Kidney (tissue), 14 donors: ENCODE data around the gene PCSK2. TPM values are rescaled to one million over a fixed set of nuclear protein-coding genes. Genes with fewer than 3 reads are reported as not detected.

ENCODE experiments used
- DNase-seq, 5 donors: peaks; one replicate each; pipeline ENCODE4 v3.0.0-alpha.2; 2013 to 2020
- FAIRE-seq: peaks from 2 replicates; lab custom pipeline; 2012; peaks lifted over from hg19 to GRCh38; lab: Jason Lieb, UNC
- H3K27ac ChIP-seq, 2 donors: one replicate each; pipeline ENCODE4 v1.7.0; 2013; ENCODE audit warnings: low read depth in 2 of 2, low read length in 2 of 2, inconsistent platforms in 1 of 2
- H3K27me3 ChIP-seq: one replicate; pipeline ENCODE4 v1.7.1; 2013; ENCODE audit warnings: low read length, inconsistent platforms; ENCODE audit not compliant: control insufficient read depth, insufficient read depth
- H3K36me3 ChIP-seq, 3 donors: one replicate each; pipeline versions ENCODE4 v1.7.0 to v1.7.1; 2013; ENCODE audit warnings: low read length in 3 of 3, control low read depth in 1 of 3, inconsistent platforms in 1 of 3; ENCODE audit not compliant: insufficient read depth in 3 of 3, control insufficient read depth in 2 of 3
- H3K4me1 ChIP-seq, 3 donors: one replicate each; pipeline versions ENCODE4 v1.7.0 to v1.7.1; 2013; ENCODE audit warnings: low read length in 3 of 3, inconsistent platforms in 1 of 3, low read depth in 1 of 3; ENCODE audit not compliant: control insufficient read depth in 2 of 3, insufficient read depth in 2 of 3
- H3K4me3 ChIP-seq, 3 donors: one replicate each; pipeline versions ENCODE4 v1.7.0 to v1.8.1; 2013; ENCODE audit warnings: low read length in 3 of 3, control low read depth in 1 of 3, inconsistent platforms in 1 of 3
- H3K9ac ChIP-seq, 3 donors: one replicate each; pipeline versions ENCODE4 v1.7.0 to v1.7.1; 2013; ENCODE audit warnings: low read length in 3 of 3, control low read depth in 1 of 3, inconsistent platforms in 1 of 3
- H3K9me3 ChIP-seq, 3 donors: one replicate each; pipeline versions ENCODE4 v1.7.0 to v1.7.1; 2013; ENCODE audit warnings: low read length in 3 of 3, control low read depth in 1 of 3, inconsistent platforms in 1 of 3; ENCODE audit not compliant: control insufficient read depth in 2 of 3, insufficient read depth in 1 of 3
- intact Hi-C: fragments of 100-400 bp; cut with DNase I; formaldehyde crosslinking; loops from one replicate; pipeline ENCODE4 v1.11.1; 2022
- polyA plus RNA-seq: library from polyadenylated mRNA; stranded (reverse); fragments of 350-450 nt; fragmentation: Illumina TruSeq; extraction: RNeasy Lipid Tissue Mini Kit (QIAGEN cat#74804); gene quantifications from one replicate; pipeline ENCODE4 v1.2.3, GENCODE V29; 2014; ENCODE audit warnings: low read depth, low replicate concordance; ENCODE audit not compliant: insufficient read depth
- total RNA-seq: library from RNA; stranded (reverse); fragmentation: NEBNext Ultra II Directional; extraction: Animal tissue kit (Norgen Biotek cat#: 25700); gene quantifications from one replicate; pipeline ENCODE4 v1.2.1, GENCODE V29; 2021
- TF ChIP-seq, protein P1 (sequence below): IDR thresholded peaks from 3 replicates; pipeline ENCODE4 v1.5.1; 2012; ENCODE audit warnings: mild to moderate bottlenecking, moderate library complexity, borderline replicate concordance; ENCODE audit not compliant: insufficient read depth; ENCODE audit errors: extremely low read depth
- donor health status: control.
- donor health status: control.
- donor health status: control.
- donor health status: control.
- donor health status: control.
- donor health status: DM: yes; HTN: yes; CAD: no.
- donor health status: Normal renal cell carcinoma (clear cell type).

PCSK2 gene
- total and polyA plus RNA-seq, 2 donors from 2014 or later, result 0.22 to 0.54 TPM

DNA sequence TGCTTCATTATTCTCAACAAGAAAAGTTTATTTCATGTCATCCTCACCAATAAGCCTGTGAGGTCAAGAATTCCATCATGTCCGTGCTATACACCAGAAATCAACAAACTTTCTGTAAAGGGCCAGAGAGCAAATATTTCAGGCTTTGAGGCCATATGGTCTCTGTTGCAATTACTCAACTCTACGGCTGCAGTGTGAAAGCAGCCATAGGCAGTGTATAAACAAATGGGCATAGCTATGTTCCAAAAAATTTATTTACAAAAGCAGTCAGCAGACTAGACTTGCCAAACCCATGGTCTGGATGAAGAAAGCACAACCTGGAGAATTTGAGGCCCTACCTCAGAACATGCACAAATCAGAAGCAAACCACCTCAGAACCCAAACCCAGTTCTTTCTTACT is 118.5 kb downstream of the PCSK2 start:
- H3K4me3 ChIP-seq, result no peak overlapping the region
- no peaks in the 10 kb centered on the region for H3K27me3 ChIP-seq
- H3K9ac ChIP-seq, result no peak overlapping the region
- DNase-seq (no peak), FAIRE-seq (no peak)
- no peak overlapping the region for H3K27ac ChIP-seq
- TF ChIP-seq, protein P1, sequence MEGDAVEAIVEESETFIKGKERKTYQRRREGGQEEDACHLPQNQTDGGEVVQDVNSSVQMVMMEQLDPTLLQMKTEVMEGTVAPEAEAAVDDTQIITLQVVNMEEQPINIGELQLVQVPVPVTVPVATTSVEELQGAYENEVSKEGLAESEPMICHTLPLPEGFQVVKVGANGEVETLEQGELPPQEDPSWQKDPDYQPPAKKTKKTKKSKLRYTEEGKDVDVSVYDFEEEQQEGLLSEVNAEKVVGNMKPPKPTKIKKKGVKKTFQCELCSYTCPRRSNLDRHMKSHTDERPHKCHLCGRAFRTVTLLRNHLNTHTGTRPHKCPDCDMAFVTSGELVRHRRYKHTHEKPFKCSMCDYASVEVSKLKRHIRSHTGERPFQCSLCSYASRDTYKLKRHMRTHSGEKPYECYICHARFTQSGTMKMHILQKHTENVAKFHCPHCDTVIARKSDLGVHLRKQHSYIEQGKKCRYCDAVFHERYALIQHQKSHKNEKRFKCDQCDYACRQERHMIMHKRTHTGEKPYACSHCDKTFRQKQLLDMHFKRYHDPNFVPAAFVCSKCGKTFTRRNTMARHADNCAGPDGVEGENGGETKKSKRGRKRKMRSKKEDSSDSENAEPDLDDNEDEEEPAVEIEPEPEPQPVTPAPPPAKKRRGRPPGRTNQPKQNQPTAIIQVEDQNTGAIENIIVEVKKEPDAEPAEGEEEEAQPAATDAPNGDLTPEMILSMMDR, result no peak
- no peaks in the 10 kb centered on the region for H3K4me1 ChIP-seq
- intact Hi-C loops, result no loop called here
- no peaks in the 10 kb centered on the region for H3K36me3 ChIP-seq
- no peaks in the 10 kb centered on the region for H3K9me3 ChIP-seq

DNA sequence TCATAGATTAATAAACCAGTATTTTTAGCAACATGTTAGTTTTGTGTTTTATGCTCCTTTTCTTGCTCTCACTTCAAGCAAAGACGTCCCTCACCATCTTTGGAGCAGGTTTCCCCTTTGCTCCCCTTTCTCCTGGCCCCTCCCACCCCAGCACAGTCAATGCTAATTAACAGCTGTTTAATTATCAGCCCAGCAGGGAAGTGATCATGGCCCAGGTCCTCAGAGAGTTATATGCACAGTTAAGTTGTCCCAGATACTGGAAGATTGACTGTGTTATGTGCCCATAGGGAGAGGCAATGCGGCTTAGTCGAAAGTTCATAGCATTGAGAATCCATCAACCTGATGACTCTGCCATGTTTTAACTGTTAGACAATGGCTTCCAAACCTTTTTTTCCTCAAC is 123.5 kb downstream of the PCSK2 start:
- H3K27me3 ChIP-seq, result no peaks in the 10 kb centered on the region
- intact Hi-C loops, result no loop called here
- no peak overlapping the region for H3K4me3 ChIP-seq
- H3K9ac ChIP-seq, result no peak overlapping the region
- FAIRE-seq, result no peak
- no peaks in the 10 kb centered on the region for H3K4me1 ChIP-seq
- no peaks in the 10 kb centered on the region for H3K9me3 ChIP-seq
- TF ChIP-seq, protein P1, result no peak
- no peak overlapping the region for H3K27ac ChIP-seq
- DNase-seq, result no peak
- H3K36me3 ChIP-seq, result no peaks in the 10 kb centered on the region

DNA sequence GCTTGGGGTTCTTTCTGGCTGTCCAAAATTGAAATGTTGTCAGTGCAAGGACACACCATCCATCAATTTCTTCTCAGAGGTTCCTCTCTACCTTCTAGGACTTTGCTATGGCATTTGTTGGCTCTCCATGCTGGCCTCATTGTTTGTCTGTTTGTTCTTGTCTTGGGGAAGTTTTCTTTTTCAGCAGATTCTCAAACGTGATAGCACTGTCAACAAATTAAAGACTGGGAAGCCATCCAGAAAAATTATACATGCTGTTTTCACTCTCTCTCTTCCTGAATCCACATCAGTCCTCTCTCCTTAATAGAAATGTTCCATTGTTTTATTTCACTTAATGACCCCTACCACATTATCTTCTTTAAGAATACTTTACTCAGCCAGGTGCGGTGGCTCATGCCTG is 130.4 kb downstream of the PCSK2 start:
- TF ChIP-seq, protein P1, result no peak
- Histone ChIP-seq H3K9ac (no peak overlapping the region), H3K4me1 (no peaks in the 10 kb centered on the region), H3K4me3 (no peak overlapping the region), H3K9me3 (no peaks in the 10 kb centered on the region), H3K27ac (no peak overlapping the region), H3K27me3 (no peaks in the 10 kb centered on the region), H3K36me3 (no peaks in the 10 kb centered on the region)
- DNase-seq, result no peak
- FAIRE-seq, result no peak
- intact Hi-C loops, result no loop called here

DNA sequence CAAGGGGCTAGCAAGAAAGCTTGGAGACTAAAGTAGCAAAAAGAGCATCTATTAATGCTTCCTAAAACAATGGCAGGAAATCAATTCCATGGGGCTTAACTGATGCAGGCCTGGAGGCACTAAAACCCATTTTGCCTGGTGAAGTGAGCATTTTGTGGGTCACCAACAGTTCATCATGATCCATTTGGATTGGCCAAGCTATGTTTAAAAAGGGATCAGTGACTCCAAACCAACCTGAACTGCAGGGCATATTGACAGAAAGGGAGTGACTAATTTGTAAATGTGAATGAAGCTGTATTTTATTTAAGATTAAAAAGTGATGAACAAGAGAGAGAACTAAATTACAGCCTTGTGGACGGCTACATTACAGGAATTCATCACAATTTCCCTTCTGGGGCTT is 132.0 kb downstream of the PCSK2 start:
- Histone ChIP-seq H3K4me3 (no peak overlapping the region), H3K9ac (no peak overlapping the region), H3K36me3 (no peaks in the 10 kb centered on the region), H3K27me3 (no peaks in the 10 kb centered on the region), H3K27ac (no peak overlapping the region), H3K4me1 (no peaks in the 10 kb centered on the region), H3K9me3 (no peaks in the 10 kb centered on the region)
- DNase-seq, result no peak
- intact Hi-C loops, result no loop called here
- TF ChIP-seq, protein P1, result no peak
- FAIRE-seq, result no peak
